Testis (tissue), 3 donors: ENCODE data around the gene NELL1. TPM values are rescaled to one million over a fixed set of nuclear protein-coding genes. Genes with fewer than 3 reads are reported as not detected.

Experiments
- DNase-seq: peaks from one replicate; pipeline ENCODE4 v3.0.0-alpha.2; 2019
- H3K27ac ChIP-seq, 2 donors: fragments of 200-600 bp; sonication (generic); one replicate each; pipeline ENCODE4 v1.5.1; 2019
- H3K27me3 ChIP-seq: fragments of 200-600 bp; sonication (generic); one replicate; pipeline ENCODE4 v1.5.1; 2019
- H3K36me3 ChIP-seq: fragments of 200-600 bp; sonication (generic); one replicate; pipeline ENCODE4 v1.5.1; 2017; ENCODE audit warnings: low read depth; ENCODE audit errors: missing control alignments
- H3K4me1 ChIP-seq: fragments of 200-600 bp; sonication (generic); one replicate; pipeline ENCODE4 v1.5.1; 2019
- H3K4me3 ChIP-seq, 2 donors: fragments of 200-600 bp; sonication (generic); one replicate each; pipeline ENCODE4 v1.5.1; 2017 to 2019
- H3K9me3 ChIP-seq: fragments of 200-600 bp; sonication (generic); one replicate; pipeline ENCODE4 v1.5.1; 2017
- POLR2A ChIP-seq: fragments of 450-650 bp; IDR thresholded peaks from one replicate; pipeline ENCODE4 v1.6.1; 2017; ENCODE audit warnings: antibody characterized with exemption, mild to moderate bottlenecking, moderate library complexity
- WGBS, 2 donors: methylation state at CpG; one replicate each; pipeline ENCODE4 v1.1.5; 2018; 5-methylcytosine and 5-hydroxymethylcytosine counted together
- intact Hi-C: fragments of 100-400 bp; cut with DNase I; formaldehyde crosslinking; loops from one replicate; pipeline ENCODE4 v1.15.1; 2023; ENCODE audit warnings: low total_unique reads
- polyA plus RNA-seq: library from polyadenylated mRNA; stranded (reverse); fragments of 350-450 nt; fragmentation: Illumina TruSeq; extraction: RNeasy Lipid Tissue Mini Kit (QIAGEN cat#74804); gene quantifications from one replicate; pipeline ENCODE4 v1.2.3, GENCODE V29; 2014; ENCODE audit warnings: low read depth, low replicate concordance; ENCODE audit not compliant: insufficient read depth
- total RNA-seq, 2 donors: library from RNA; depleted of rRNA; stranded (reverse); fragments of >200 nt; gene quantifications; one replicate each; pipeline ENCODE4 v1.2.3, GENCODE V29; 2016
- TF ChIP-seq, protein P1 (sequence below), 3 experiments: fragments of 450-650 bp in 2 of 3; fragments of 200-600 bp in 1 of 3; sonication (generic) in 1 of 3; IDR thresholded peaks; one replicate each; pipeline ENCODE4 v1.5.1; 2016 to 2019; ENCODE audit warnings: antibody characterized with exemption in 3 of 3, mild to moderate bottlenecking in 2 of 3, moderate library complexity in 1 of 3

Gene NELL1
- total and polyA plus RNA-seq, 3 donors from 2014 or later = 4.9 to 8.9 (median 7.0) TPM

GRCh38 chr11:21447871-21448270, 778.5 kb downstream of the NELL1 start:
- Histone ChIP-seq H3K27ac (no peak overlapping the region), H3K9me3 (no peaks in the 10 kb centered on the region), H3K4me1 (no peaks in the 10 kb centered on the region), H3K36me3 (no peaks in the 10 kb centered on the region), H3K4me3 (no peak overlapping the region), H3K27me3 (no peaks in the 10 kb centered on the region)
- DNase-seq = no peak
- intact Hi-C loops = no loop called here
- TF ChIP-seq, protein P1, sequence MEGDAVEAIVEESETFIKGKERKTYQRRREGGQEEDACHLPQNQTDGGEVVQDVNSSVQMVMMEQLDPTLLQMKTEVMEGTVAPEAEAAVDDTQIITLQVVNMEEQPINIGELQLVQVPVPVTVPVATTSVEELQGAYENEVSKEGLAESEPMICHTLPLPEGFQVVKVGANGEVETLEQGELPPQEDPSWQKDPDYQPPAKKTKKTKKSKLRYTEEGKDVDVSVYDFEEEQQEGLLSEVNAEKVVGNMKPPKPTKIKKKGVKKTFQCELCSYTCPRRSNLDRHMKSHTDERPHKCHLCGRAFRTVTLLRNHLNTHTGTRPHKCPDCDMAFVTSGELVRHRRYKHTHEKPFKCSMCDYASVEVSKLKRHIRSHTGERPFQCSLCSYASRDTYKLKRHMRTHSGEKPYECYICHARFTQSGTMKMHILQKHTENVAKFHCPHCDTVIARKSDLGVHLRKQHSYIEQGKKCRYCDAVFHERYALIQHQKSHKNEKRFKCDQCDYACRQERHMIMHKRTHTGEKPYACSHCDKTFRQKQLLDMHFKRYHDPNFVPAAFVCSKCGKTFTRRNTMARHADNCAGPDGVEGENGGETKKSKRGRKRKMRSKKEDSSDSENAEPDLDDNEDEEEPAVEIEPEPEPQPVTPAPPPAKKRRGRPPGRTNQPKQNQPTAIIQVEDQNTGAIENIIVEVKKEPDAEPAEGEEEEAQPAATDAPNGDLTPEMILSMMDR (IDR thresholded peaks at IDR 0.05) = no peak
- TF ChIP-seq POLR2A = no peak
- 75 to 81% methylated on average over 3 of the region's 3 CpGs for WGBS, 2 donors

- H3K9me3 ChIP-seq = no peaks in the 10 kb centered on the region
- no peaks in the 10 kb centered on the region for H3K4me1 ChIP-seq
- TF ChIP-seq POLR2A = no peak
- TF ChIP-seq, protein P1 (IDR thresholded peaks at IDR 0.05) = no peak
- H3K36me3 ChIP-seq = no peaks in the 10 kb centered on the region
- 64 to 87% methylated on average over 1 of the region's 1 CpG for WGBS, 2 donors
- H3K27me3 ChIP-seq = no peaks in the 10 kb centered on the region
- H3K4me3 ChIP-seq = no peak overlapping the region
- DNase-seq = no peak
- no peak overlapping the region for H3K27ac ChIP-seq
- intact Hi-C loops = no loop called here
These were observed 786.8 kb downstream of the NELL1 start for GRCh38 chr11:21456186-21456585.

DNA sequence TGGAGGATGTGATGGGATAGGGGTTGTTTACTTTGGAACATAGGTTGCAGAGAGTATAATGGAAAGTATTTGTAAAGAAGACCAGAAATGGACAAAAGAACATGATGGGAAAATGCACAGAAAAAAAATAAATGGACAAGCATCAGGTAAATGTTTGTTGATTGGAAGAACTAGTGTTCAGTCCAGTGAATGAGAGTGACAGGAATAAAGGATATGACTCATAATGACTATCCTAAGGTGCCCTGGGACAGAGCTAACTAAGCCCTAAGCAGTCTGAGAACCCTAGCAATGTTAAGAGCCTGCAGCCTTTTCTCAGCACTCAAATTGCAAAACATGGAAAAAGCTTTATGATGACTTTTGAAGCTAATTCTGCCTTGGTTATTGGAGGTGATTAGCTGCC, 790.7 kb downstream of the NELL1 start:
- Histone ChIP-seq H3K4me1 (no peaks in the 10 kb centered on the region), H3K9me3 (no peaks in the 10 kb centered on the region), H3K27me3 (no peaks in the 10 kb centered on the region), H3K4me3 (no peak overlapping the region), H3K36me3 (no peaks in the 10 kb centered on the region), H3K27ac (no peak overlapping the region)
- no peak for DNase-seq
- intact Hi-C loops = no loop called here
- TF ChIP-seq, protein P1 (IDR thresholded peaks at IDR 0.05) = no peak
- no peak for TF ChIP-seq POLR2A

DNA sequence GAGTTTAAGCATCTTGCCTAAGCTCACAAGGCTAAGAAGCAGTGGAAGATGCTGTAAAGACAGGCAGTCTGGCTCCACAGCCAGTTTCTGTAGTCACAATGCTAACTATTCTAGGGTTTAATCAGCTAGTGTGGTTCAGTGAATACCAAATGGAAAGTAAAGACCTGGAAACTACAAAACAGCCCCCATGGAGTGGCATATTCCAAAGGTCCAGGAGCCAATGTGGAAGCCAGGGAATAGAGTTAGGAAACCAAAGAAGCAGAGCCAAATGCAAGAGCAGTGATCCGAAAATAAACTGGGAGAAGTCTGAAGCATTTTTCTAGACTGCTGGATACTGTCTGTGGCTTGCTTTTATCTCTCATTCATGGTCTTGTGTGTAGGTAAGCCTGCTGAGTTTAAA, 792.3 kb downstream of the NELL1 start:
- Histone ChIP-seq H3K4me3 (no peak overlapping the region), H3K4me1 (no peaks in the 10 kb centered on the region), H3K36me3 (no peaks in the 10 kb centered on the region), H3K27me3 (no peaks in the 10 kb centered on the region), H3K27ac (no peak overlapping the region), H3K9me3 (no peaks in the 10 kb centered on the region)
- TF ChIP-seq POLR2A = no peak
- TF ChIP-seq, protein P1 (IDR thresholded peaks at IDR 0.05) = no peak
- no peak for DNase-seq
- WGBS, 2 donors = 70 to 91% methylated on average over 1 of the region's 1 CpG
- intact Hi-C loops = no loop called here

DNA sequence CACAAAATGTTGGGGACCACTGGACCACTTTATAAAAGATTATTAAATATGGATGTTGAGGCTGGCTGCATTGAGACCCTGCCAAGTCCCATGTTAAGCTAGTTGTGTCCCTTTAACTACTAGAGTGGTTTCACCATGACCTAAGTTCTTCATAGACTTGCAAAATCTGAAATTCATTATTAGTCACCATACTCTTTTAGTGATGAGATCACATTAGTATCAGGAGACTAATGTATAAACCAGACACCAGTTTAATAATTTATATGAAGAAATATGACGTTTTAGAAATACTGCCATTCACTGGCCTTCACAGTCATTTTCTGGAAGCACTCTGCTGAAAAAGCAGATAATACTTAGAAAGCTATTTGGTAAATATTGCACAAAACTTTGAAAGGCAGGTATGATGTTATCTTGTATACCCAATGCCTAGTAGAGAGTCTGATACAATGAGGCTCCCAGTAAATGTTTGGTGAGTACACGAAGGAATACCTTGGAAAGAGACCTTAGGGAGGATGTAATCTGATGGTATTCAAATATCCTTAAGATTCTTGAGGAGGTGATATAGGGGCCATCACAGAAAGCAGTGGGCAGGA, 795.3 kb downstream of the NELL1 start:
- Histone ChIP-seq H3K27me3 (no peaks in the 10 kb centered on the region), H3K27ac (no peak overlapping the region), H3K36me3 (no peaks in the 10 kb centered on the region), H3K9me3 (no peaks in the 10 kb centered on the region), H3K4me1 (no peaks in the 10 kb centered on the region), H3K4me3 (no peak overlapping the region)
- no peak for DNase-seq
- no peak for TF ChIP-seq POLR2A
- TF ChIP-seq, protein P1 (IDR thresholded peaks at IDR 0.05) = no peak
- intact Hi-C loops = no loop called here
- WGBS, 2 donors = 78 to 87% methylated on average over 2 of the region's 2 CpGs
